Fibroblast of lung (primary cell): ENCODE results near the gene PDS5B. TPM values are rescaled to one million over a fixed set of nuclear protein-coding genes. Genes with fewer than 3 reads are reported as not detected.

ENCODE experiments used
- DNase-seq, 2 donors: peaks; one replicate each; pipeline versions ENCODE4 v3.0.0 to v3.0.0-alpha.2; 2010; ENCODE audit warnings: low read depth in 2 of 2
- H2AFZ ChIP-seq: 2 replicates; pipeline ENCODE4 v1.5.1; 2012; ENCODE audit warnings: low read length, control low read depth, inconsistent platforms
- H3K27ac ChIP-seq: 2 replicates; pipeline ENCODE4 v1.5.1; 2011; ENCODE audit warnings: low read length, control low read depth; ENCODE audit not compliant: insufficient read depth
- H3K27me3 ChIP-seq: 2 replicates; pipeline ENCODE4 v1.5.1; 2011; ENCODE audit warnings: mild to moderate bottlenecking, low read length; ENCODE audit not compliant: control insufficient read depth, insufficient read depth
- H3K36me3 ChIP-seq: 2 replicates; pipeline ENCODE4 v1.5.1; 2011; ENCODE audit warnings: low read length; ENCODE audit not compliant: control insufficient read depth, insufficient read depth
- H3K4me1 ChIP-seq: 2 replicates; pipeline ENCODE4 v1.5.1; 2011; ENCODE audit warnings: low read length; ENCODE audit not compliant: control insufficient read depth, insufficient read depth; ENCODE audit errors: extremely low read depth
- H3K4me2 ChIP-seq: 2 replicates; pipeline ENCODE4 v1.5.1; 2011; ENCODE audit warnings: low read length, control low read depth; ENCODE audit not compliant: insufficient read depth; ENCODE audit errors: extremely low read depth
- H3K4me3 ChIP-seq, 4 experiments: fragments of 200-600 bp in 1 of 4; sonication (generic) in 1 of 4; replicated peaks in 1 of 4; 2 replicates each; pipeline ENCODE4 v1.5.1; 2011 to 2016; ENCODE audit warnings: low read length in 4 of 4, low read depth in 3 of 4, mild to moderate bottlenecking in 3 of 4, control low read depth in 2 of 4, inconsistent platforms in 1 of 4, mixed read lengths in 1 of 4; ENCODE audit not compliant: insufficient read depth in 1 of 4; ENCODE audit errors: control extremely low read depth in 1 of 4
- H3K79me2 ChIP-seq: 2 replicates; pipeline ENCODE4 v1.5.1; 2012; ENCODE audit warnings: mild to moderate bottlenecking, low read length, inconsistent platforms; ENCODE audit not compliant: control insufficient read depth, insufficient read depth
- H3K9ac ChIP-seq: 2 replicates; pipeline ENCODE4 v1.5.1; 2011; ENCODE audit warnings: mild to moderate bottlenecking, low read length, control low read depth; ENCODE audit not compliant: insufficient read depth
- H3K9me3 ChIP-seq: 2 replicates; pipeline ENCODE4 v1.5.1; 2012; ENCODE audit warnings: low read depth, low read length; ENCODE audit not compliant: control insufficient read depth, insufficient read depth
- H4K20me1 ChIP-seq: 2 replicates; pipeline ENCODE4 v1.5.1; 2011; ENCODE audit warnings: low read length; ENCODE audit not compliant: control insufficient read depth, insufficient read depth; ENCODE audit errors: extremely low read depth
- CTCF ChIP-seq, 2 donors: IDR thresholded peaks in 1 of 2; conservative IDR thresholded peaks in 1 of 2; 1 replicate in 1 of 2; 2 replicates in 1 of 2; pipeline ENCODE4 v1.5.1; 2011 to 2012; ENCODE audit warnings: low read length in 2 of 2, control low read depth in 1 of 2, inconsistent platforms in 1 of 2, low read depth in 1 of 2, mild to moderate bottlenecking in 1 of 2
- EZH2 ChIP-seq: IDR thresholded peaks from 2 replicates; pipeline ENCODE4 v1.5.1; 2012; ENCODE audit warnings: low read length, control low read depth, mild to moderate bottlenecking; ENCODE audit errors: missing control alignments
- polyA plus RNA-seq, 2 donors: library from polyadenylated mRNA; depleted of rRNA in 1 of 2; stranded (reverse) in 1 of 2; unstranded in 1 of 2; fragments of >200 nt; gene quantifications; 2 replicates each; pipeline ENCODE4 v1.2.1, GENCODE V29; 2011 to 2012; ENCODE audit warnings: missing spikeins in 1 of 2
- total RNA-seq: library from RNA; depleted of rRNA; stranded (reverse); fragments of >200 nt; gene quantifications from 2 replicates; pipeline ENCODE4 v1.2.1, GENCODE V29; 2014

PDS5B gene
- total and polyA plus RNA-seq, 2 donors (not counting 1 experiment from before 2014, with no cell fraction given) = 18.6 to 25.6 TPM

DNA sequence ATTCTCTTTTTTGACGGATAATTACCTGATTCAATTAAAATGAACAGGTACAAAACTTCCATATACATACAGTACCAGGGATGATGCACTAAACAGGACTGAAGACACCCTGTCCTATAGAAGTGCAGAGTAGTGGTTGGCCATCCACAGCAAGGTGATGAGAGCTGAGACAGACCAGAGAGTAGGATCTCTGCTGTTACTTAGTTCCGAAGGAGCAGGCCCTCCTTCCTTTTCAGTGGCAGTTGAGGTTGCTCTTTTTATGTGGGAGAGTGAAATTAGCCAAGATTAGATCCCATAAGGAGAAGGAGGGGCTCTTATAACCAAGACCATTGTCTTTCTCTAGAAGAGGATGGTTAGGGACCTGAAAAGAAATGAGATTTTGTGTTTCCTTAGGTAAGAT, 4.0 kb downstream of the PDS5B start:
- peaks cover 78% of the 10 kb centered on the region for H3K79me2 ChIP-seq
- H3K4me2 ChIP-seq = peak overlapping the region; percentile 97
- TF ChIP-seq CTCF (conservative IDR thresholded peaks at IDR 0.05 in 1 of 2, IDR thresholded peaks at IDR 0.05 in 1 of 2; ENCODE audit: low read depth in 1 of 2, low read length in 2 of 2) (no peak), EZH2 (no peak)
- peak overlapping the region; percentile 12 for H3K9ac ChIP-seq
- H3K36me3 ChIP-seq = no peaks in the 10 kb centered on the region
- H3K4me1 ChIP-seq = peaks cover 10% of the 10 kb centered on the region
- no peaks in the 10 kb centered on the region for H3K27me3 ChIP-seq
- no peaks in the 10 kb centered on the region for H4K20me1 ChIP-seq
- no peaks in the 10 kb centered on the region for H3K9me3 ChIP-seq
- peak overlapping the region; percentile 9 for H2AFZ ChIP-seq
- no peak overlapping the region for H3K27ac ChIP-seq
- peak overlapping the region in 3 of 4 experiments; percentile 6 to 96 (median 71) for H3K4me3 ChIP-seq
- peak; percentile 5 to 12 for DNase-seq

DNA sequence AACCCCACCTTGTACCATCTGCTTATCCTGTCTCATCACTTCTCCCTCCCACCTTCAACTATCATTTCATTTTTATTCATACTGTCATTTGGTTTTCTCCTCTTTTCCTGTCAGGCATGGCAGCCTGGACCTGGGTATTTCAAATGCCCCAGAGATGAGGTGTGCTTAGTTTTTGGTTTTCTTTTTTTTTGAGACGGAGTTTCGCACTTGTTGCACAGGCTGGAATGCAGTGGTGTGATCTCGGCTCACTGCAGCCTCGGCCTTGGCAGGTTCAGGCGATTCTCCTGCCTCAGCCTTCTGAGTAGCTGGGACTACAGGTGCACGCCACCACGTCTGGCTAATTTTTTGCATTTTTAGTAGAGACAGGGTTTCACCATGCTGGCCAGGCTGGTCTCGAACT, 5.8 kb downstream of the PDS5B start:
- Histone ChIP-seq H3K9ac (no peak overlapping the region), H3K27me3 (no peaks in the 10 kb centered on the region), H3K27ac (no peak overlapping the region), H3K36me3 (no peaks in the 10 kb centered on the region), H3K9me3 (no peaks in the 10 kb centered on the region), H3K4me1 (peaks cover 6% of the 10 kb centered on the region), H3K4me3 (no peak overlapping the region), H3K79me2 (peaks cover 94% of the 10 kb centered on the region), H4K20me1 (no peaks in the 10 kb centered on the region), H3K4me2 (no peak overlapping the region), H2AFZ (no peak overlapping the region)
- no peak for TF ChIP-seq CTCF (conservative IDR thresholded peaks at IDR 0.05 in 1 of 2, IDR thresholded peaks at IDR 0.05 in 1 of 2; ENCODE audit: low read depth in 1 of 2, low read length in 2 of 2)
- TF ChIP-seq EZH2 = no peak
- DNase-seq = no peak

GRCh38 chr13:32594157-32594738, 8.0 kb downstream of the PDS5B start:
- Histone ChIP-seq H4K20me1 (no peaks in the 10 kb centered on the region), H3K4me2 (no peak overlapping the region)

More at GRCh38 chr13:32594157-32594738, 8.0 kb downstream of the PDS5B start:
- TF ChIP-seq EZH2 = no peak
- no peak for TF ChIP-seq CTCF (conservative IDR thresholded peaks at IDR 0.05 in 1 of 2, IDR thresholded peaks at IDR 0.05 in 1 of 2; ENCODE audit: low read depth in 1 of 2, low read length in 2 of 2)
- Histone ChIP-seq H3K27me3 (no peaks in the 10 kb centered on the region), H3K9ac (no peak overlapping the region), H3K27ac (no peak overlapping the region), H3K79me2 (peaks cover 87% of the 10 kb centered on the region), H3K4me3 (no peak overlapping the region), H2AFZ (no peak overlapping the region), H3K36me3 (no peaks in the 10 kb centered on the region), H3K9me3 (no peaks in the 10 kb centered on the region), H3K4me1 (peaks cover 6% of the 10 kb centered on the region)
- DNase-seq = peak; percentile 33 to 39
